ENCODE results near the gene ZNF805.
"Not testable (repeated sequence)": the region's sequence is repeated elsewhere in the genome, so short reads cannot be mapped to it uniquely, and the experiment has no call there.

ZNF805 gene

GRCh38 chr19:57240311-57241090 lies at the start of gene ZNF805:
ZNF805 (plus strand) TSS chr19:57240632; CDS start chr19:57240892, 260 bp downstream.
- peak; percentile 89 to 95 (median 92) for DNase-seq (ENCODE audit: low read depth in 4 of 4, low spot score in 1 of 4)

- DNase-seq (ENCODE audit: low read depth in 4 of 4, low spot score in 1 of 4): peak; percentile 79 to 85 (median 81)
Measured at GRCh38 chr19:57191141-57192076, 49.0 kb upstream of the ZNF805 start, which contains the start of gene ZNF264. ZNF264 (plus strand) TSS chr19:57191500; CDS start chr19:57191914, 414 bp downstream.

- no peak for DNase-seq (ENCODE audit: low read depth in 4 of 4, low spot score in 1 of 4)
Measured at GRCh38 chr19:57192077-57192420, 48.4 kb upstream of the ZNF805 start.

GRCh38 chr19:57192993-57193392 lies 47.4 kb upstream of the ZNF805 start:
- DNase-seq (ENCODE audit: low read depth in 4 of 4, low spot score in 1 of 4): no peak

GRCh38 chr19:57197874-57198273 lies 42.6 kb upstream of the ZNF805 start:
- DNase-seq (ENCODE audit: low read depth in 4 of 4, low spot score in 1 of 4): not testable (repeated sequence)

- DNase-seq (ENCODE audit: low read depth in 4 of 4, low spot score in 1 of 4): no peak
Measured at GRCh38 chr19:57202160-57202559, 38.3 kb upstream of the ZNF805 start.

GRCh38 chr19:57210381-57210780 lies 30.1 kb upstream of the ZNF805 start:
- no peak for DNase-seq (ENCODE audit: low read depth in 4 of 4, low spot score in 1 of 4)

GRCh38 chr19:57212109-57212508 lies 28.3 kb upstream of the ZNF805 start:
- no peak for DNase-seq (ENCODE audit: low read depth in 4 of 4, low spot score in 1 of 4)

GRCh38 chr19:57227502-57227901 lies 12.9 kb upstream of the ZNF805 start:
- no peak for DNase-seq (ENCODE audit: low read depth in 4 of 4, low spot score in 1 of 4)

GRCh38 chr19:57231686-57232085 lies 8.7 kb upstream of the ZNF805 start:
- DNase-seq (ENCODE audit: low read depth in 4 of 4, low spot score in 1 of 4): no peak

- DNase-seq (ENCODE audit: low read depth in 4 of 4, low spot score in 1 of 4): no peak
Measured at GRCh38 chr19:57233207-57233606, 7.2 kb upstream of the ZNF805 start.

GRCh38 chr19:57239982-57240310 lies 486 bp upstream of the ZNF805 start:
- DNase-seq (ENCODE audit: low read depth in 4 of 4, low spot score in 1 of 4): no peak

GRCh38 chr19:57241176-57241575 lies 744 bp downstream of the ZNF805 start:
- no peak for DNase-seq (ENCODE audit: low read depth in 4 of 4, low spot score in 1 of 4)

- no peak for DNase-seq (ENCODE audit: low read depth in 4 of 4, low spot score in 1 of 4)
Measured at GRCh38 chr19:57242821-57243220, 2.4 kb downstream of the ZNF805 start.

- DNase-seq (ENCODE audit: low read depth in 4 of 4, low spot score in 1 of 4): no peak
Measured at GRCh38 chr19:57244513-57244912, 4.1 kb downstream of the ZNF805 start.

- DNase-seq (ENCODE audit: low read depth in 4 of 4, low spot score in 1 of 4): no peak
Measured at GRCh38 chr19:57245066-57245465, 4.6 kb downstream of the ZNF805 start.

GRCh38 chr19:57245959-57246358 lies 5.5 kb downstream of the ZNF805 start:
- DNase-seq (ENCODE audit: low read depth in 4 of 4, low spot score in 1 of 4): no peak

- no peak for DNase-seq (ENCODE audit: low read depth in 4 of 4, low spot score in 1 of 4)
Measured at GRCh38 chr19:57248646-57249045, 8.2 kb downstream of the ZNF805 start.

- no peak for DNase-seq (ENCODE audit: low read depth in 4 of 4, low spot score in 1 of 4)
Measured at GRCh38 chr19:57249329-57249728, 8.9 kb downstream of the ZNF805 start.

- not testable (repeated sequence) for DNase-seq (ENCODE audit: low read depth in 4 of 4, low spot score in 1 of 4)
Measured at GRCh38 chr19:57253767-57254166, 13.3 kb downstream of the ZNF805 start.

GRCh38 chr19:57262044-57262443 lies 21.6 kb downstream of the ZNF805 start:
- DNase-seq (ENCODE audit: low read depth in 4 of 4, low spot score in 1 of 4): no peak

- no peak for DNase-seq (ENCODE audit: low read depth in 4 of 4, low spot score in 1 of 4)
Measured at GRCh38 chr19:57263244-57263741, 22.9 kb downstream of the ZNF805 start.

All from stimulated activated CD4-positive, alpha-beta T cell treated with anti-CD3 and anti-CD28 coated beads, Interleukin-1b, Interleukin-23, amount 100 ng/mL, for 24 hours (primary cell).